Measurements from ENCODE around the gene THSD4.
A peak's percentile ranks its signal among the peaks of the same experiment; 100 is the strongest.

The THSD4 gene

GRCh38 chr15:71469413-71469812 is 354.1 kb downstream of the THSD4 start:
- DNase-seq, result no peak

GRCh38 chr15:71471347-71471746 is 356.1 kb downstream of the THSD4 start:
- peak; percentile 60 for DNase-seq

GRCh38 chr15:71472566-71472965 is 357.3 kb downstream of the THSD4 start:
- DNase-seq, result no peak

- no peak for DNase-seq
Observed at GRCh38 chr15:71473751-71474150, 358.5 kb downstream of the THSD4 start.

- DNase-seq, result no peak
Observed at GRCh38 chr15:71476823-71477222, 361.6 kb downstream of the THSD4 start.

- no peak for DNase-seq
Observed at GRCh38 chr15:71480556-71480955, 365.3 kb downstream of the THSD4 start.

- DNase-seq, result no peak
Observed at GRCh38 chr15:71484080-71484479, 368.8 kb downstream of the THSD4 start.

GRCh38 chr15:71485094-71485693 is 369.9 kb downstream of the THSD4 start:
- DNase-seq, result no peak

- no peak for DNase-seq
Observed at GRCh38 chr15:71489570-71489969, 374.3 kb downstream of the THSD4 start.

GRCh38 chr15:71493526-71493925 is 378.3 kb downstream of the THSD4 start:
- no peak for DNase-seq

- DNase-seq, result no peak
Observed at GRCh38 chr15:71494563-71495397, 379.5 kb downstream of the THSD4 start.

- no peak for DNase-seq
Observed at GRCh38 chr15:71495398-71495780, 380.1 kb downstream of the THSD4 start.

GRCh38 chr15:71496336-71496955 is 381.2 kb downstream of the THSD4 start:
- no peak for DNase-seq

GRCh38 chr15:71501344-71502076 is 386.2 kb downstream of the THSD4 start:
- no peak for DNase-seq

GRCh38 chr15:71502077-71502432 is 386.8 kb downstream of the THSD4 start:
- no peak for DNase-seq

- DNase-seq, result no peak
Observed at GRCh38 chr15:71505962-71506361, 390.7 kb downstream of the THSD4 start.

- DNase-seq, result no peak
Observed at GRCh38 chr15:71506946-71507345, 391.7 kb downstream of the THSD4 start.

- no peak for DNase-seq
Observed at GRCh38 chr15:71508081-71508682, 392.9 kb downstream of the THSD4 start.

GRCh38 chr15:71509139-71509538 is 393.9 kb downstream of the THSD4 start:
- DNase-seq, result no peak

GRCh38 chr15:71510763-71511162 is 395.5 kb downstream of the THSD4 start:
- no peak for DNase-seq

GRCh38 chr15:71511796-71512681 is 396.8 kb downstream of the THSD4 start:
- no peak for DNase-seq

- no peak for DNase-seq
Observed at GRCh38 chr15:71512682-71513006, 397.4 kb downstream of the THSD4 start.

All from islet precursor cell (in vitro differentiated cells).